Coronary artery (tissue), 2 donors: ENCODE measurements around the gene EPSTI1.
"Not testable (repeated sequence)": the region's sequence is repeated elsewhere in the genome, so short reads cannot be mapped to it uniquely, and the experiment has no call there.

Source experiments
- DNase-seq: peaks from one replicate; pipeline ENCODE4 v3.0.0-alpha.2; 2017; ENCODE audit warnings: low spot score
- H3K27ac ChIP-seq, 2 donors: fragments of 200-600 bp; sonication (generic); one replicate each; pipeline ENCODE4 v1.5.1; 2016 to 2019
- H3K4me3 ChIP-seq: fragments of 200-600 bp; sonication (generic); 2 replicates; pipeline ENCODE4 v1.5.1; 2016; ENCODE audit warnings: mild to moderate bottlenecking, moderate library complexity
- TF ChIP-seq, protein P1 (sequence below): fragments of 200-600 bp; sonication (generic); IDR thresholded peaks from one replicate; pipeline ENCODE4 v1.5.1; 2019; ENCODE audit warnings: antibody characterized with exemption

The EPSTI1 gene

GRCh38 chr13:42873081-42873480 is 119.0 kb downstream of the EPSTI1 start:
- DNase-seq, result no peak
- no peak overlapping the region for H3K4me3 ChIP-seq
- TF ChIP-seq, protein P1, sequence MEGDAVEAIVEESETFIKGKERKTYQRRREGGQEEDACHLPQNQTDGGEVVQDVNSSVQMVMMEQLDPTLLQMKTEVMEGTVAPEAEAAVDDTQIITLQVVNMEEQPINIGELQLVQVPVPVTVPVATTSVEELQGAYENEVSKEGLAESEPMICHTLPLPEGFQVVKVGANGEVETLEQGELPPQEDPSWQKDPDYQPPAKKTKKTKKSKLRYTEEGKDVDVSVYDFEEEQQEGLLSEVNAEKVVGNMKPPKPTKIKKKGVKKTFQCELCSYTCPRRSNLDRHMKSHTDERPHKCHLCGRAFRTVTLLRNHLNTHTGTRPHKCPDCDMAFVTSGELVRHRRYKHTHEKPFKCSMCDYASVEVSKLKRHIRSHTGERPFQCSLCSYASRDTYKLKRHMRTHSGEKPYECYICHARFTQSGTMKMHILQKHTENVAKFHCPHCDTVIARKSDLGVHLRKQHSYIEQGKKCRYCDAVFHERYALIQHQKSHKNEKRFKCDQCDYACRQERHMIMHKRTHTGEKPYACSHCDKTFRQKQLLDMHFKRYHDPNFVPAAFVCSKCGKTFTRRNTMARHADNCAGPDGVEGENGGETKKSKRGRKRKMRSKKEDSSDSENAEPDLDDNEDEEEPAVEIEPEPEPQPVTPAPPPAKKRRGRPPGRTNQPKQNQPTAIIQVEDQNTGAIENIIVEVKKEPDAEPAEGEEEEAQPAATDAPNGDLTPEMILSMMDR, result no peak
- no peak overlapping the region for H3K27ac ChIP-seq

GRCh38 chr13:42867232-42867631 is 124.8 kb downstream of the EPSTI1 start:
- TF ChIP-seq, protein P1, result no peak
- DNase-seq, result no peak
- no peak overlapping the region for H3K27ac ChIP-seq
- no peak overlapping the region for H3K4me3 ChIP-seq

GRCh38 chr13:42865768-42866102 is 126.3 kb downstream of the EPSTI1 start:
- DNase-seq, result no peak
- TF ChIP-seq, protein P1, result no peak
- Histone ChIP-seq H3K4me3 (no peak overlapping the region), H3K27ac (no peak overlapping the region)

GRCh38 chr13:42864952-42865767 is 126.9 kb downstream of the EPSTI1 start:
- no peak overlapping the region for H3K27ac ChIP-seq
- DNase-seq, result no peak
- H3K4me3 ChIP-seq, result peak overlapping the region; percentile 36
- TF ChIP-seq, protein P1, result no peak

DNA sequence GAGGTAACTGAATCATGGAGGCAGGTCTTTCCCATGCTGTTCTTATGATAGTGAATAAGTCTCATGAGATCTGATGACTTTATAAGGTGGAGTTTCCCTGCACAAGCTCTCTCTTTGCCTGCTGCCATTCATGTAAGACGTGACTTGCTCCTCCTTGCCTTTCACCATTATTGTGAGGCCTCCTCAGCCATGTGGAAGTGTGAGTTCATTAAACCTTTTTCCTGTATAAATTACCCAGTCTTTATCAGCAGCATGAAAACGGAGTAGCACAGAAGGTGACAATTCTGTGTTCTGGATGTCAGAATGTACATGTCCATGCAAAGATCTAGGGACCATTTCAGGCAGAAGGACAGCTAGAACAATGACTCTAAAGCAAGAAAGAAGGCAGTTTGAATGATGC is 129.7 kb downstream of the EPSTI1 start:
- not testable (repeated sequence) for H3K4me3 ChIP-seq, DNase-seq, H3K27ac ChIP-seq

DNA sequence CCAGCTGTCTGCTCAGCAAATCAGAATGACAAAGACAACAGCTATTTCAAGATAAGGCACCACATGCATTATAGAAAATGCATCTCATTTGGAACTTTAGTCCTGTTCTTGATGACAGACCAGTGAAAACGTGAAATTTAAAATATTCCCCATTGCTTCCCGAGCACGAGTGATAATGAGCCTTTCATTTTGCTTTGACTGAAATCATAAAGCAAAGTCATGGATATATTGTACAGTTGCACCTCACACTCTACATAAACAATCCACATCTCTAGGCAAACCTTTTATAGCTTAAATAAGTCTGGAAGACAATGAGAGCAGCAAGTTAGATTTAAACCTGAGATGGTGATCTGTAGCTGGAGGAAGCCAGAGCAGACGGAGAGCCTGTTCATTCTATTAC is 131.6 kb downstream of the EPSTI1 start:
- Histone ChIP-seq H3K27ac (no peak overlapping the region), H3K4me3 (no peak overlapping the region)
- no peak for DNase-seq
- TF ChIP-seq, protein P1, result no peak

DNA sequence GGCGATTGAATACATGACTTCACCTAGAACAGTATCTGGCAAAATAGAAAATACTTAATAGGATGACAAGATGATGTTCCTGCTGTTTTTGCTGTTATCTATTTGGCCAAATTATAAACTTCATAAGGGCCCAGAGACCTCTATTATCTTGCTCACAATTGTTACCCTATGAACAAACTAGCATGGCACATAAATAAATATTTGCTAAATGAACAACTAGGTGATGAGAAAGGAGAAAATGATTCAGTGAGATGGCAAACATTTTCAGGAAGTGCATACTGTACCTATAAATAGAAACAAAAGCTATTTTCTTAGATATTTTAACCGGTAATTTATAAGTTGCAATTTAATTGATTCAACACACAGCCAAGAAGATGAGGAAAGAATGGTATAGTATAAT is 132.3 kb downstream of the EPSTI1 start:
- H3K27ac ChIP-seq, result no peak overlapping the region
- TF ChIP-seq, protein P1, result no peak
- no peak overlapping the region for H3K4me3 ChIP-seq
- no peak for DNase-seq
